HG03060 (cell line): ENCODE results near the gene WDR59.

Experiments
- ATAC-seq: cut with Tn5 transposase; IDR thresholded peaks from one replicate; pipeline ENCODE4 v1.9.1; 2021; ENCODE audit warnings: low read depth, moderate number of reproducible peaks; ENCODE audit not compliant: unreplicated experiment

WDR59 gene

DNA sequence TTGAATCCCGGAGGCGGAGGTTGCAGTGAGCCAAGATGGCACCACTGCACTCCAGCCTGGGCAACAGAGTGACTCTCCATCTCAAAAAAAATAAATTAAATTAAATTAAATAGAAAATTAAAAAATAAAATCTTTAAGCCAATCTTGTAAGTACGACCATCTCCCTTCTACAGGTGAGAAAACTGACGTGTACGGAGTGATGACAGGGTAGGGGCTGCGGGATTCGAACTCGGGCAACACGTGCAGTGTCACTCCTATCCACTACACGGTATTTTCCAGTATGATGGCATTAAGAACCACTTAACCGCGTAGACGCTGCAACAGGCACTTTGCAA lies 762 bp downstream of the WDR59 start:
- no peak for ATAC-seq

GRCh38 chr16:74982256-74982655 lies 2.7 kb downstream of the WDR59 start:
- no peak for ATAC-seq

DNA sequence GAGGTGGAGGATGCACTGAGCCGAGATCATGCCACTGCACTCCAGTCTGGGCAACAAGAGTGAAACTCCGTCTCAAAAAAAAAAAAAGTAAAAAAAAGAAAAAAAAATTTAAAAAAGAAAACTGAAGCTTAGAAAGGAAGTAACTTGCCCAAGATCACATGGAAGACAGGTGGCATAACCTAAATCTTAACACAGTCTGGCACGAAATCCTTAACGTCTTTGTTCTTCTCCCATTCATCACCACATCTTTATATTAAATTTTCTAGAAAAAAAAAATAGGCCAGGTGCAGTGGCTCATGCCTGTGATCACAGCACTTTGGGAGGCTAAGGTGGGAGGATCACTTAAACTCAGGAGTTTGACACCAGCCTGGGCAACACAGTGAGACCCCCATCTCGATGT lies 9.3 kb downstream of the WDR59 start:
- ATAC-seq, result no peak

DNA sequence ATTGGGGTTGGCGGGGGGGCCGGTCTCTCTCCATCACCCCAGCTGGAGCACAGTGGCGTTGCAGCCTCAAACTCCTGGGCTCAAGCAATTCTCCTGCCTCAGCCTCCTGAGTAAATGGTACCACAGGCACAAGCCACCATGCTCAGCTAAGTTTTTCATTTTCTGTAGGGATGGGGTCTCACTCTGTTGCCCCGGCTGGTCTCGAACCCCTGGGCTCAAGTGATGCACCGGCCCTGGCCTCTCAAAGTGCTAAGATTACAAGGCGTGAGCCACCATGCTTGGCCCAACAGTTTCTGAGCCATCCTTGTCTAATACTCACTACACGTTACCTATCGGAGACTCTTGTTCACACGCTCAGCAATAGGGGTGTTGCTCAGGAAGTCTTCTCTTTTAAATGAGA lies 11.6 kb downstream of the WDR59 start:
- no peak for ATAC-seq

DNA sequence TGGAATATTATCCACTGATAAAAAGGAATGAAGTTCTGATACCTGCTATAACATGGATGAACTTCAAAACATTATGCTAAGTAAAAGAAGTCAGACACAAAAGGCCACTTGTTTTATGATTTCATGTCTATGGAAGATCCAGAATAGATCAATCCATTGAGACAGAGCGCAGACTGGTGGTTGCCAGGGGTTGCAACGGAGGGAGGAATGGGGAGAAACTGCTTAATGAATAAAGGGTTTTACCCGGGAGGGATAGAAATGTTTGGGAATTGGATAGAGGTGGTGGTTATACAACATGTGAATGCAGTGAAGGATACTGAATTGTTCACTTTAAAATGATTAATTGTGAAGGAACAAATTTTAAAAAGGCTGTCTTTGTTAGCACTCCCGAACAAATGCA lies 30.2 kb downstream of the WDR59 start:
- no peak for ATAC-seq

- no peak for ATAC-seq
These were observed 33.2 kb downstream of the WDR59 start for GRCh38 chr16:74951681-74952080.

GRCh38 chr16:74951206-74951605 lies 33.7 kb downstream of the WDR59 start:
- no peak for ATAC-seq

- ATAC-seq, result no peak
These were observed 34.4 kb downstream of the WDR59 start for GRCh38 chr16:74950511-74950910.

- ATAC-seq, result no peak
These were observed 35.6 kb downstream of the WDR59 start for GRCh38 chr16:74949309-74949708.

DNA sequence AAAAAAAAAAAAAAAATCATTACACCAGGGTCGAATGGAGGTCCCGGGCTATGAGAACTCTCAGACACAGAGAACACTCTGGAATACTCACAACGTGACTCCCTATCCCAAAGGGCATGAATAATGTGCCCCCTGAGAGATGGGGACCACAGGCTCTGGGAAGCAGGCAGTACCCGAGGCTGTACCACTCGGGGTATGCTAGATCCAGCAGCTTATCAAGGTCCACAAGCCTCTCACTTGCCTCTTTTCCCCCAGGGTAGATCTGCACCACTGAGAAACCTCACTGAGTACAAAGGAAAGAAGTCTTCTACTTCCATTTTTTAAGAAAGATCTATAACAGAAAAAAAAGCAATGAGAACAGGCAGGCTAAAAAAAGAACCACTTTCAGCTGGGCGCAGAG lies 40.5 kb downstream of the WDR59 start:
- ATAC-seq, result no peak

DNA sequence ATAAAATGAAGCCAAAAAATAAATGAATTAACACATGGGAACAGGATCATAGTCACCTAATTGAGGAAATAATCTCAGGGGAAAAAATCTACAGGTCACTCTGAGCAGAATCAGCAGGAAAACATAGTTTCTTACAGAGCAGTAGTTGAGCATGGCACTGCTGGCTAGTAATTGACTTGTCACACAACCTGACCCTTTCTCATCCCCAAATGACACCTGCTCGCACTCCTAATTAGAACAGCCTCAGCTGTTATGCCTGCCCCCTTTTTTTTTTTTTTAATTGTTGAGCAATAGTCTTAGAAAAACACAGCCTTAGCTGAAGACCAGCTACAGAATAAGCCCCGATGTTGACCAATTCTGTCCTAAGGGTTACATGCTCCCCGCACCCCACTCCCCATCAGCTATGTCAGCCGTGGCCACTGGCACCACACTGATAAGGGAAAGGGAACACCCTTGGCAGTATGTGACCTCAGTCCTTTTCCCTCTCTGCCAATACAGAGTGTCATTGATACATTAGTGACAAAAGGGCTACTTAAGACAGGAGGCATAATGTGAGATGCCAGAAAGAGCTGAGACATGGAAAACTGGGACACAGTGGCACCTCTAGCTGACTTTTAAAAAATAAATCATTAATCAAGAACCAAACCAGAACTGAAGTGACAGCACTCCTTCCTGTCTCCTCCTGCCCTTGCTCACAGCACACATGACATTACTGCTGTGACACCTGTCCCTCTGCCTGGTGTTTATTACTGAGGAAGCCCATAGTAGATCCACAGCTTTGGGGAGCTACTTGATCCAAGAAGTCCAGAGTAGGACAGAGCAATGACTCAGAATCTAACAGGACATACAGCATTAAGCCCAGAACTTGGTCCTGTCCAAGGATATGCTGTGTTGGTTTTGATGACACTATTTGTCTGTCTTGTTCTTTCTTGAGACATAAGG lies 41.7 kb downstream of the WDR59 start:
- ATAC-seq, result no peak

- ATAC-seq, result no peak
These were observed 42.4 kb downstream of the WDR59 start for GRCh38 chr16:74942566-74942965.

- no peak for ATAC-seq
These were observed 45.2 kb downstream of the WDR59 start for GRCh38 chr16:74939688-74940087.

GRCh38 chr16:74936902-74937560 lies 47.9 kb downstream of the WDR59 start:
- ATAC-seq, result peak; percentile 73

- ATAC-seq, result peak; percentile 73
These were observed 53.5 kb downstream of the WDR59 start for GRCh38 chr16:74931445-74931844.

GRCh38 chr16:74929636-74930035 lies 55.3 kb downstream of the WDR59 start:
- ATAC-seq, result no peak

DNA sequence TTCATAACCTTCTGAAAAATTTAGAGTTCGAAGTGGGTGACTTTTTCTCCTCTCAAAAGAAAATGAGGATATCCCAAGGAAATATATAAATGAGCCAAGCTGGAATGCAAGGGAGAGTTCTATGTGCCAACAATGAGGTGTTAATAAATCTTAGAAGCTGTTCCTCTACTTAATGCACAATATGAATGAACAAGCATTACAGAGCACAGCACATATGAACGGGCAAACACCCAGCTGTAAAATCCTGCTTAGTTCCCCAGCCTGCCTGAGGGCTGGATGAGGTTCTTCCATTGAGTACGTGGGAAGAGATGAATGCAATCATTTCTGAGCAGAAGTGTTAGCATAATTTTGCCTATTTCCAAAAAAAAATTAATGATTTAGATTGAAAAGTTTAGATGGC lies 58.1 kb downstream of the WDR59 start:
- ATAC-seq, result no peak

DNA sequence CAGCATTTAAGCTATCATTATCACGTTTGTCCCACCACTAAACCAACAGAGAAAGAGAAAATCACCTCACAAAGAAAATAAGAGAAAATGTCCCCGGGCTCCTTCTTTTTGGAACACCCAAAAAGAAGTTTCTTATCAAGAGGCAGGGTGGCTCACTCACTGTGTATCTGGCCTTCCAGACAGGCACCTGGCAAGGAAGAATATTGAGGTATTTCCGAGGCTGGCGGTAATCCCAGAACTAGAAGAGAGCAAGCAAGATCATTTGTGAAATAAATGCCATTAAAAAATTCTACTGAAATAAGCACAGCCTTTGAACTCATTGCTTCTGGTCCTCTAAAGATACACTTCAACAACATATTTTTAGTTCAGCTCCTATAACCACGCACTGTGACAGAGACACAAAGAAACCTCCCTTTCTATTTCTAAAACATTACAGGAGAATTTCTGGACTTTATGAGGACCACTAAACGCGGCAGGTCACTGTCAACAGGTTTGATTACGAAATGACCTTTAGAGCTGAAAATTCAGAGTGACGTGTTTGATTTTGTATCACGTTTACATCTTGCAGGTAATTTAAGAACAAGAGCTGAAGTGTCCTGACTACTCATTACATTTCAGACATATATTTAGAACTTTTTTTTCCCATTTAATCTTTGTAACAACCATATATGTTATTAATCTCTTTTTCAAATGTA lies 61.0 kb downstream of the WDR59 start:
- ATAC-seq, result no peak

- no peak for ATAC-seq
These were observed 62.5 kb downstream of the WDR59 start for GRCh38 chr16:74922150-74923138.

DNA sequence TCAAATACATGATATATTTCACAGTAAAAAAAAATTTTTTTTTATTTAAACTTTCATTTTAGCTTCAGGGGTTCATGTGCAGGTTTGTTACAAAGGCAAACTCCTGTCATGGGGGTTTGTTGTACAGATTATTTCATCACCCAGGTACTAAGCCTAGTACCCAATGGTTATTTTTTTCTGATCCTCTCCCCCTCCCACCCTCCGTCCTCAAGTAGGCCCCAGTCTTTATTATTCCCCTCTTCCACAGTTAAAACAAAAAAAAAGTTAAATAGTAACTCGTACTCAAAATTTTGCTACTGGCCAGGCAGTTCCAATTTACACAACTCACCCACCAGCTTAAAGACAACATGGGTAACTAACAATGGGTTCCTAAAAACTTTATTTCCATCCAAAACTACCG lies 63.9 kb downstream of the WDR59 start:
- ATAC-seq, result no peak
